ENCODE data around the gene TELO2.
"Not testable (repeated sequence)": the region's sequence is repeated elsewhere in the genome, so short reads cannot be mapped to it uniquely, and the experiment has no call there.

The TELO2 gene

GRCh38 chr16:1458336-1458976, 34.7 kb upstream of the TELO2 start:
- DNase-seq, result no peak

- no peak for DNase-seq
These were observed 34.2 kb upstream of the TELO2 start for GRCh38 chr16:1458977-1459341.

GRCh38 chr16:1459967-1460366, 33.2 kb upstream of the TELO2 start:
- no peak for DNase-seq

- no peak for DNase-seq
These were observed 32.5 kb upstream of the TELO2 start for GRCh38 chr16:1460602-1461138.

GRCh38 chr16:1461146-1461545, 32.0 kb upstream of the TELO2 start:
- no peak for DNase-seq

- no peak for DNase-seq
These were observed 28.8 kb upstream of the TELO2 start for GRCh38 chr16:1464196-1464893.

- DNase-seq, result no peak
These were observed 28.1 kb upstream of the TELO2 start for GRCh38 chr16:1464894-1465566.

GRCh38 chr16:1465567-1465915, 27.6 kb upstream of the TELO2 start:
- DNase-seq, result no peak

GRCh38 chr16:1466054-1466453, 27.1 kb upstream of the TELO2 start:
- no peak for DNase-seq

- no peak for DNase-seq
These were observed 26.1 kb upstream of the TELO2 start for GRCh38 chr16:1466968-1467521.

GRCh38 chr16:1468426-1468810, 24.7 kb upstream of the TELO2 start:
- no peak for DNase-seq

- DNase-seq, result not testable (repeated sequence)
These were observed 24.0 kb upstream of the TELO2 start for GRCh38 chr16:1469141-1469540.

- no peak for DNase-seq
These were observed 23.4 kb upstream of the TELO2 start for GRCh38 chr16:1469693-1470201.

- no peak for DNase-seq
These were observed 22.5 kb upstream of the TELO2 start for GRCh38 chr16:1470481-1471251.

GRCh38 chr16:1471569-1472194, 21.5 kb upstream of the TELO2 start:
- DNase-seq, result no peak

GRCh38 chr16:1472974-1473373, 20.2 kb upstream of the TELO2 start:
- DNase-seq, result no peak

GRCh38 chr16:1474082-1474795, 18.9 kb upstream of the TELO2 start:
- DNase-seq, result no peak

- peak; percentile 42 for DNase-seq
These were observed 18.2 kb upstream of the TELO2 start, which contains the start of gene CLCN7 for GRCh38 chr16:1474796-1475551. CLCN7 (minus strand) TSS chr16:1475028; CDS start chr16:1474974, 54 bp downstream.

- no peak for DNase-seq
These were observed 17.5 kb upstream of the TELO2 start for GRCh38 chr16:1475552-1476114.

- DNase-seq, result no peak
These were observed 16.1 kb upstream of the TELO2 start for GRCh38 chr16:1477033-1477432.
